ENCODE results near the gene SLC12A8. TPM values are rescaled to one million over a fixed set of nuclear protein-coding genes. Genes with fewer than 3 reads are reported as not detected.
A peak's percentile ranks its signal among the peaks of the same experiment; 100 is the strongest.

Gene SLC12A8
- total RNA-seq, 1 experiment from 2014 or later: 122 TPM

GRCh38 chr3:125073390-125073905 lies 139.1 kb downstream of the SLC12A8 start:
- DNase-seq (ENCODE audit: low spot score): no peak

DNA sequence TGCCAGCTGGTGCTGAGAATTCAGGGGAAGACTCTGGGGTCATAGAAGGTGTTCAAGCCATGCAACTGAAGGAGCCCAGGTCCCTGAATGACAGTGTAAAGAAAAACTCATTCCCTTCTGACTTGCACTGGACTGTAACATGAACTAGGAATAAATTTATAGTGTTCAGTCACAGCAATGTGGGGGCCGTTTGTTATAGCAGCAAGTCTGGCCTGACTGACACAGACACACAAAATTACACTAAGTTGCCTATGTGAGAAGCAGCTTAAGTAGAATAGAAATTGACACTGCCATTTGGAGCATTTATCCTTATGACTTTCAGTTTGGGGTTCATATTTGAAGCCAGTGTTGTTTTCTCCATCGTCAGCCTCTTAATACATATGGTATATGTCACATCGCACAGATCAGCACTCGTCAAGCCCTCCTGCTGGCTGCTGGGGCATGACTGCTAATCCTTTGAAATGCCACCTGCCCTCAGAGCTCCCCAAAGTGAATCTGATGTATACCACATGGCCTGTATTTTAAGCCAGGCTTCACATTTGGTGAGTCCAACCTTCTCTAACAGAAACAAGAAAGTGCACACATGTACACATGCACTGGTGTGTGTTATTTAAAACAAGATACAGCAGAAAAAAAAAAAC lies 139.7 kb downstream of the SLC12A8 start:
- no peak for DNase-seq (ENCODE audit: low spot score)

DNA sequence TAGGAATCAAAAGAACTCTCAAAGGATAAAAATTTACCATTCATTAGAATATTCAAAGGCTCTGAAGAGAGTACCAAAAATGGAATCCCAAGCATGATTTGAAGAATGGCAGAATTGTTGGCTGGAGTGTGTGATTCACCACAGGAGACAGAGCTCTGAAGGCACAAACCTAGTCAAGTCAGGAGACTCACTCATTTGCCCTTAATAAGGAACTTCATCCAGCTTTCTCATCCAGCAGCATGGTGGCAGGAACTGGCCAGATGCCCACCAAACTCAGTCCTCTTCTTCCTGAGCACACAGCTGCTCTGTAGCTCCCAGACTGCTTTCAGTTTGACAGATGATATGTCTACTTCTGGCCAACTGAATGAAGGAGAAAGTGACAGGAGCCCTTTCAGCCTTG lies 140.2 kb downstream of the SLC12A8 start:
- no peak for DNase-seq (ENCODE audit: low spot score)

GRCh38 chr3:125069968-125070745 lies 142.4 kb downstream of the SLC12A8 start:
- DNase-seq (ENCODE audit: low spot score): no peak

DNA sequence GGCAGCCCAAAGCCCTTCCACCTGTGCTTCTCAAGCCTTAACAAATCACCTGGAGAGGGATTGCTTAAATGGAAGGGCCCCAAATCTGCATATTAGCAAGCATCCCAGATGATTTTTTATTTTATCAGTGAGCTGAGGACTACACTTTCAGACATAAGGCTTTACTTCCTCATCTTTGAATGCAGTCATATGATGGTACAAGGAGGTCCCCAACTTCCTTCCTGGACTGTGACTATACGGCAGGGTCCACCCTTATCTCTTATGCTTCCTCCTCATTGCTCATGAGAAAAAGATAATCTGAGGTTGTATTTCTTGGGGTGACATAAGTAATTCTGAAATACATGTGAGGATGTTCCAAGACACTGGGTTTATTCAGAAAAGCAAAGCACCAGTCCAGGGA lies 143.1 kb downstream of the SLC12A8 start:
- no peak for DNase-seq (ENCODE audit: low spot score)

GRCh38 chr3:125068265-125068664 lies 144.3 kb downstream of the SLC12A8 start:
- no peak for DNase-seq (ENCODE audit: low spot score)

DNA sequence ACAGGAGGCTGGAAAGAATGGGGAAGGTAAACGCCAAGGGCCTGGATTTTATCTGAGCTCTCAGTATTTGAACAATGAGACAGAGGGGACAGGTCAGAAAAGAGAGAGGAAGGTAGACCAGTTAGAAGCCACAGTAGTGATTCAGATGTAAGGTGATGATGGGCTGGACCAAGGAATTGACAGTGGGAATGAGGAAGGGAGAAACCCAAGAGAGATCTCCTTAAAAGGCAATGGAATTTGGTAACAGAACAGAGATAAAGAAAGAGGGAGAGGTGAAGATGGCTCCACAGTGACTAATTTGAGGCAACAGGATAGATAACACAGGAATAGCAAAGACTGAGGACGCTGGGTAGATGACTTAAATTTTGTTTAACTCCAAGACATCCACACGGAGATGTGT lies 145.3 kb downstream of the SLC12A8 start:
- no peak for DNase-seq (ENCODE audit: low spot score)

GRCh38 chr3:125062904-125063618 lies 149.5 kb downstream of the SLC12A8 start:
- peak; percentile 96 for DNase-seq (ENCODE audit: low spot score)

- no peak for DNase-seq (ENCODE audit: low spot score)
Observed at GRCh38 chr3:125061646-125062045, 150.9 kb downstream of the SLC12A8 start.

DNA sequence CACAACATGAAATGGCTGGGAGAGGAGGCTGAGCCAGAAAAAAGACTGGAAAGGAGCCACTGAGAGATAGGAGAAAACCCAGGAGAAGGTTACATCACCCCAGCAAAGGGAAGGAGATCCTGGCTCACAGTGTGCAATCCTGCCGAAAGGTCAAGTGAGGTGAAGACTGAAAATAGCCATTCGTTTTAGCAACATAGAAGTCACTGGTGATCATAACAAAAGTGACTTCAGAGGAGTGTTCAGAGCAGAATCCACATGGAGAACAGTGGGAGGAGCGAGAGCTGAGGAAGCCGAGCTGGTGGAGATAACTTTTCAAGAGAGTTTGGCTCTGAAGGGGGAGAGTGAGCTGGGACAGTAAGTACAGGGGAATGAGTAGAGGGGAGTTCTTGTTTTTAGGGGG lies 151.4 kb downstream of the SLC12A8 start:
- DNase-seq (ENCODE audit: low spot score): no peak

DNA sequence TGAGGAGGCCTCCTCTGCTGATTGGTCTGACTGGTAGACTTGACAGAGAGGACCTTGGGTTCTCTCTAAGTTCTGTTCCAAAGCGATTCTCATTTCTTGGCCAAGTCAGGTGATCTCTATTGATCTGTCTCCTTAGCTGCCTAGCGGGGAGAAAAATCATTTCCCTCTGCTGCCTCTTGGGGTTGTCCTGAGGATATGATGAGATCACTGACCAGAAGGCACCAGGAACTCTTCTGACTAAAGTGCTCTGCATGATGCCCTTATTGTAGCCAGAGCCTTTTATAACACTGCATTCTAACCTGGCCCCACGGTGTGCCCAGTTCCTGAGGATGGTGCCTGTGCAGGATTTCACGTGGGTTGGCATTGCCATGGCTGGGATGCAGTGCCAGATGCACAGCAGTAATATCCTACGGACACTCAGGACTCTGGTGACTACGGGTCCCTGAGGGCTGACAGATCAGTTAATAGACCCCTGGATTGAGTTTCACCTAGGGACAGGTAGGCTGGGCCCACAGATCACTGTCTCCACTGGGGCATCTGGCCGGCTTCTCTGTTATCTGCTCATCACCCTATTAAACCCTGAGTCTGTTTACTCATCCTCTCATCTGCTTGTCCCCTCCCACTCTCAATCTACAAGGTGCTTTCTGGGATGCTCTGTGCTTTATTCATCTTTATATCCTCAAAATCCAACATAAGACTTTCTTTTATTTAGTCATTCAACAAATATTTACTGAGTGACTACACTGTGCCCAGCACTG lies 152.9 kb downstream of the SLC12A8 start:
- no peak for DNase-seq (ENCODE audit: low spot score)

DNA sequence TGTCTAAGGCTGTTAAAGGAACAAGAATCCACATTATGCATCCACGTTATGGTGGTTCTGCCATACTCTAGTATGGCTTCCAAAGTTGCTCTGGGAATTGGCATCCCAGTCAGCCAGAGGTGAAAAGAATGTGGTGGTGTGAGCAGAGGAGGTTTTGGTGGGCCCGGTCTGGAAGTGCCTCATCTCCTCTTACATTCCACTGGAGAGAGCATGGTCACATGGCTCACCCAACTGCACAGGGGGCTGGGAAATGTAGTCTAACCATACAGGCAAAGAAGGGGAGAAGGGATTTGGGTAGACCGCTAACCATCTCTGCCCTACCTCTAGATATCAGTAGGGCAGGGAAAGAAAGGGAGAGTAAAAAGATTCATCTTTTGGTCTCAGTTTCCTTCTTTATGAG lies 153.6 kb downstream of the SLC12A8 start:
- no peak for DNase-seq (ENCODE audit: low spot score)

DNA sequence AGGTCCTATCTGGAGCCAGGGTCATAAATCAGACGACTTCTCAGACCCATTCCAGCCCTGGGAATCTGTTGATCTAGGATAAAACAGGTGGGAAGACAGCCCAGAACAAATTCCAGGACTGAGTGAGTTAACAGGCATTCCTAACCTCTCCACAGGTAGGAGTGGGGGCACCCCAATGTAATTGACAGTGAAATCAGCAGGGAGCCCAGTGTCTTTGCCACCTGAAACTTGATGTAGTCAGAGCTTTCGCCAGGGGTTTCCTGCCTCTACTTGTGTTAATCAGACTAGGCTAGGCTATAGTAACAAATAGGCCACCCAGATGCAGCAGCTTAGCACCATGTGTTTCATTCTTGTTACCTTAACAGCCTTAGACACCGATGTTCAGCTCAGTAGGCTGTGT lies 154.0 kb downstream of the SLC12A8 start:
- no peak for DNase-seq (ENCODE audit: low spot score)

GRCh38 chr3:125057186-125057850 lies 155.2 kb downstream of the SLC12A8 start:
- DNase-seq (ENCODE audit: low spot score): peak; percentile 77

- peak; percentile 66 for DNase-seq (ENCODE audit: low spot score)
Observed at GRCh38 chr3:125055913-125056745, 156.4 kb downstream of the SLC12A8 start, which contains the start of gene HEG1. TSS of gene HEG1 (minus strand) at chr3:125055997. CDS start at chr3:125055890, 107 bp downstream.

DNA sequence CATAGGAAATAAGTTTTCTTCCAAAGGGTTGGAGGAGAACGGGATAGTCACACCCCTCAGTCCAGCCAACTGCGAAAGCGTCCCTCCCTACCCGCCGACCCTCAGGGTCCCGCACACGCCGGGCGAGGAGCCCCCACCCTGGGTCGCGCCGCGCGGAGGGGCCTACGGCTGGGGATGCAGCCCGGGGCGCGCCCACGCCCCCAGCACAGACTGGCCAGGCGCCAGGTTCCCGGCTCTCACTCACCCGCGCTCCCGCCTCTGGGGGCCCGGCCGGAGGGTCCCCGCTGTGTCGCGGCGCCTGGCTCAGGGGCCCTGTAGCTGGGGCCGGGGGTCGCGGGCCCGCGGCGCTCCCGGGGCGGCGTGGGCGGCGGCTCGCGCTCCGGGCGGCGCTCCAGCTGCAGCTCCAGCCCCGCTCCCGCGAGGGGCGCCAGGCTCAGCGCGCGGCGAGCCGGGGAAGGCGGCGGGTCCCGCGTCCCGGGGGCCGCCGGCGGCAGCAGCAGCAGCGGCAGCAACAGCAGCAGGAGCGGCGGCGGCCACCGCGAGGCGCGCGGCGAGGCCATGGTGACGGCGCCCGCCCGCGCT lies 157.1 kb downstream of the SLC12A8 start:
- no peak for DNase-seq (ENCODE audit: low spot score)

DNA sequence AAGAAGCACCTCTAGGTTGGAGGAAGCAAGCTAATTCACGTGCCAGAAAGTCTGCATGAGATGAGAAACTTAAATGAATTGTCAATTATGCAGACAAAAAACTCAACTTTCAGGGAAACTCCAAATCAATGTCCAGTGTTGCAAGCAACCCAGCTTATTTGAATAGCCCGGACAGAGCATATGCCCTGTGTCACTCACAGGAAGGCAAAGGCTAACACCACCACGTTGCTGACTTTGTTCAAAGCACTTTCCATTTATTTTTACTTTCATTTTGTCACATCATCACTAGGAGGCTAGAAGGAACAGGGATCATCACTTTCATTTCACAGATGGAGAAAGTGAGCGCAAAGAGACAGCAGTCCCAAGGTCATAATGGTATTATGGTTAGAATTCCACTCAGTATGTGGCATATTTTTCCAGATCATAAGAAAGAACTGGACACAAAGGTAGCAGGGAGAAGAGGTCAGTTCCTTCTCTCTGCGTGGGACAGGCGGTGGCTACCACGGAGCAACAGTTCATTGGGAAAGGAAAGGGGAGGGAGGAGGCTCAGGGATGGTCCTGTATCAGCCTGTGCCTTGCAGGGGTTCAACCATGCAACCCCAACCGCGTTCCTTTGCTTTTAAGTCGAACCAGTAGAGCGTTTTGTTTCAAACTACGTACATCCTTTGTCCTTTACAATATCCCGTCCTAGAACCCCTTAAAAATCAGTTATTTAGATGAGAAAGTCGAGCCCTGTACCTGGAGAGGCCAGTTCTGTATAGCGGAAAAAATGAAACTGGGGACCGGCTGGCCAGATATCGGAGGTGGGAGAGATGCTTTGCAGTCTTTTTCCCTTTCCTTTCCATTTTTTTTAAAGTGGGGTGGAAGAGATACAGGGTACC lies 157.9 kb downstream of the SLC12A8 start:
- peak; percentile 81 for DNase-seq (ENCODE audit: low spot score)

DNA sequence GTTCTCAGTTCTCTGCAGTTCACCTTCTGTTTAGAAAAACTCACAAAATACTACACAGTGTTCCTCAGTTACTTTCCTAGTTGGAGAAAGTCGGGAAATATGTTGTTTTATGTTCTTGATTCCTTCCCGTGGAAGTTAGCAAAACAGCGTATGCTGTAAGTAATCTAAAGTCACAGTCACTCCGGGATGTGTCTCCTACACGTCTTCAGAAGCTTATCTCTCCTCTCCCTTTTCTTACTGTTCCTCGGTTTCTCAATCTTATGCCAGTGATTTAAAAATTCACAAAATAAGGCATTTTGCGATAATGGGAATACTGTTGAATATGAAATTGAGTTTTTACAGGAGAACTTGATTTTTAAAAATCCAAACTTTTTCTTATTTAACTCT lies 158.5 kb downstream of the SLC12A8 start:
- no peak for DNase-seq (ENCODE audit: low spot score)

GRCh38 chr3:125053304-125053699 lies 159.2 kb downstream of the SLC12A8 start:
- DNase-seq (ENCODE audit: low spot score): no peak
